NCI-H526 (cell line): Measurements from ENCODE around the gene CASZ1.

ENCODE experiments used
- DNase-seq, 2 experiments: peaks; one replicate each; lab custom pipeline; 2025; lab: John Stamatoyannopoulos, UW

The CASZ1 gene

GRCh38 chr1:10745886-10746455 is 50.5 kb downstream of the CASZ1 start:
- no peak for DNase-seq

DNA sequence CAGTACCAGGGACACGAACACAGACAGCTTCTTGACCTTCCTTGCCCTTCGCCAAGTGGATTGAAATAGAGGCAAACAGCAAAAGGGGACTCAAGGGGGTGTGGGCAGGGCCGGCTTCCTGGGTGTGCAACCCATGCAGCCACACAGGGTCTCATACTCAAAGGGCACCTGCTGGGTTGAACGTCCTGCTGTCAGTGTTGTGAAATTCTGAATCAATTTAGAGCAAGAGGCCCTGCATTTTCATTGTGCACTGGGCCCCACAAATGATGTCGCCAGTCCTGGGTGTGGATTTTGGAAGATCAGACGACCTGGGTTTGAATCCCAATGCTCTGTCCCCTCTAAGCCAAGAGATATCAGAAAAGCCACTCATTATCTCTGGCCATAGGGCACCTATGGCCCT is 51.1 kb downstream of the CASZ1 start:
- no peak for DNase-seq

DNA sequence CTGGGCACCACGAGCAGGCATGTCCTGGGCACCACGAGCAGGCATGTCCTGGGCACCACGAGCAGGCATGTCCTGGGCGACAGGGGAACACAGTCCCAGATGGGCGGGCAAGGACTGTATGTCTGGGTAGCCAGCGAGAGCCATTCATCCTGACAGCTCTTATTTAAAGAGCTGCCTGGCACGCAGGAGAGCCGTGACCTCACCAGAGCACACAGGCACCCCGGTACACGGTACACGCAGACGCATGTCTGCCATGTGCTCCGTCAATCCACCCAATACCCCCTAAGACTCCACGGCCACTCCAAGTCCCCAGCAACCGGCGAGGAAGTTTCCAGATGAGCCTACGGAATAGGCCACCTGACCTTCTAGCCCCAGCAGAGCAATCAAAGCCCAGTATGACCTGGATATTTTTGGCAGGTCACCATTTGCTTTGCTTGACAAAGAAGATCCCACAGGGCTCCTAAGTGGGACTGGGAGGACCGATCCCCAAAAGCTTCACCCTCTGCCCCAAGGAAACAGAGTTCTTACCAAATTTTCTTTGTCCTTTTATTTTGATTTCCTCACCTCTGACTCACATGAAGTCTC is 51.7 kb downstream of the CASZ1 start:
- no peak for DNase-seq

DNA sequence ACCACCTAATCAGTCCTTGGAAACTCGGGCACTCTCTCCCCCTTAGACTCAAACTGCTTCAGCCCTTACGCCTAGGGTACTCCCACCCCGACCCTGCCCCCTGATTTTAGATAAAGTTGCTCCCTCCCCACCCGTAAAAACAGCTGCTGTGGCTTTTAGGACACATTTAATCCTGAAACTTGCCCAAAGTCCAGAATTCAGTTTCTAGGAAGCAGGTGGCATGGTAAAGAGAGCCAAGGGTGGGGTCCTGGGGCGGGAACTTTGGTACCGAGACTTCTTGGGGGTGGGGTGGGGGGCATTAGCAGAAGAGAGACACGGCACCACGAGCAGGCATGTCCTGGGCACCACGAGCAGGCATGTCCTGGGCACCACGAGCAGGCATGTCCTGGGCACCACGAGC is 52.4 kb downstream of the CASZ1 start:
- DNase-seq, result no peak

DNA sequence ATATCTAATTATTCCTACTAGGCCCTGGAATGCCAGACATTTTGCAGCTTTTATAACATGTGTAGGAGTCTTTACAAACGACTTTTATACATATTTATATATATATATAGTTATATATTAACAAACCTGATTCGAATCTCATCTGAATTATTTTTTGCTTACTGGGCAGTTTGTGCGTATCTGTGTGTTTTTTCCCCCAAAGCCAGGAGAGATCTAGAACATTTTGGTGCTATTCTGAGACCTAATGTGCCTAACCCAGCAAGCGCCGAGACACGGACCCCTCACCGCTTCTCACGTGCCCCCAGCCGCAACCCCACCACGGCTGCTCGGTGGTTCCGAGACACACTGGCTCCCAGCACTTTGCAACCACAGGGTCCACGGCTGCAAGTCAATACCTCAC is 54.8 kb downstream of the CASZ1 start:
- DNase-seq, result no peak

- DNase-seq, result no peak
Measured at GRCh38 chr1:10740123-10740522, 56.3 kb downstream of the CASZ1 start.

DNA sequence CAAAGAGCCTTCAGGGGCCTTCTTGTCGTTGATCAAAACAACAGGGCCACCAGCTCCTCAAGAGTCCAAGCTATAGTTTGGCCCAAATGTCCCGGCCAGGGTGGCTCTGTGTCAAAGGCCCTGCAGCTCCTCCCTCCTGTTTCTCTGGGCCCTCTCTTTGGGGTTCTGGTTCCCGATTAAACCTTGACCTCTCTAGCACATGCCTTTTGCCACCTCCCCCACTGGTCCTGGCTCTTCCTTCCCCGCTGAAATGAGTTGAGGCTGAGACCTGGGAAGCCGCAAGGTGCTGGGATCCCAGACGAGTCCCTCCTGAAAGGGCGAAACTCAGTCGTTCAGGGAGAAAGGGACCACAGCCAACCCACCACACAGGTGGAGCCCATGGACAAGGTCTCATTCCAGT is 56.9 kb downstream of the CASZ1 start:
- no peak for DNase-seq

GRCh38 chr1:10738061-10739058 is 58.1 kb downstream of the CASZ1 start:
- DNase-seq, result peak; percentile 44 to 63

DNA sequence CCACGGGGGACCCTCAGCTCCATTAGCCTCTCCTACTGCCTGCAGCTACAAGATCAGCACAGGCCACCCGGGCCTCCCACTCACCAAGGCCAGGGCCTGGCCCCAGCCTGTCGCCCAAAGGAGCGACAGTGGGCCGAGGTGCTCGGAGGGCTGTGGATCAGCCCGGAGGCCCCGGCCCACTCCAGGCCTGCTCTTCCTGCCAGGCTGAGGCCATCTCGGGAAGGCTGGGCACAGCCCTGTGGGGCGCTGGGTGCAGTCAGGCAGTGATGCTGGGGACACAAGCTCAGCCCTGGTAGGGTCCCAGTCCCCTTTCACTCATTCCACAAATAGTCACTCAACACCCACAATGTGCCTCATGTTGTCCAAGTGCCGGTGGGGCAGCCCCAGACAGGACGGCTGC is 58.8 kb downstream of the CASZ1 start:
- DNase-seq, result no peak

- DNase-seq, result no peak
Measured at GRCh38 chr1:10736634-10737586, 59.5 kb downstream of the CASZ1 start.

DNA sequence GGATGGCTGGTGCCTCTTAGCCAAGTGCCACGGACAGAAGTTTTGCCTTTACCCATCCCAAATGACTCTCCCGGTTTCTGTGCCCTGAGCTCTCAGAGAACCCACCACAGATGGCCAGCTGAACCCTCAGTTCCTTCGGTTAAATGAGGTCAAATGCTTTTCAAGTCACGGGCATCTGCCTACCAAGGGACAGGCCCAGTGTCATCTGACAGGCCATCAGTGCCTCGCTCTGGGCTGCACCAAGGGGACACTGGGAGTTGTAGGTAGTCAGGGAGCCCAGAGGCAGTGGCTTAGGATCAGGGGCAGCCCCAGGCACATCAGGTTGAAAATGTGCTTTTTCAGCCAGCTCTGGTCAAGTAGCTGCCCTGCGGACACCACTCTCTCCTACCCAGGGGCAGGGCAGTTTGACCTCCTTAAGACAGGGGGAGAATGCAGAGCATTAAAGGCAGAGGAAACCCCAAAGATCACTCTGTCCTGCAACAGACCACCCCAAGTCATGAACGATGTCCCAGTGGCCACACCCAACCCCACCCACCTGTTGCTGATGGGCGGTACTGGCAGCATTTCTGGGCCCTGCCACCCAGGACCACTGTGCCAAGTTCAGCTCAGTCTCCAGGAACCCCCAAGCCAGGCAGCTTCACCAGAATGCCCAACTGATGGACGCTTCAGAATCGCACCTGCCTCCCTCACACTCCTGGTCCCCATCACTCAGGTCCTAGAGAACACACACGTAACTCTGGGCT is 60.7 kb downstream of the CASZ1 start:
- no peak for DNase-seq

GRCh38 chr1:10734962-10735544 is 61.4 kb downstream of the CASZ1 start:
- peak in 1 of 2 experiments; percentile 60 for DNase-seq

GRCh38 chr1:10734375-10734774 is 62.1 kb downstream of the CASZ1 start:
- DNase-seq, result no peak

DNA sequence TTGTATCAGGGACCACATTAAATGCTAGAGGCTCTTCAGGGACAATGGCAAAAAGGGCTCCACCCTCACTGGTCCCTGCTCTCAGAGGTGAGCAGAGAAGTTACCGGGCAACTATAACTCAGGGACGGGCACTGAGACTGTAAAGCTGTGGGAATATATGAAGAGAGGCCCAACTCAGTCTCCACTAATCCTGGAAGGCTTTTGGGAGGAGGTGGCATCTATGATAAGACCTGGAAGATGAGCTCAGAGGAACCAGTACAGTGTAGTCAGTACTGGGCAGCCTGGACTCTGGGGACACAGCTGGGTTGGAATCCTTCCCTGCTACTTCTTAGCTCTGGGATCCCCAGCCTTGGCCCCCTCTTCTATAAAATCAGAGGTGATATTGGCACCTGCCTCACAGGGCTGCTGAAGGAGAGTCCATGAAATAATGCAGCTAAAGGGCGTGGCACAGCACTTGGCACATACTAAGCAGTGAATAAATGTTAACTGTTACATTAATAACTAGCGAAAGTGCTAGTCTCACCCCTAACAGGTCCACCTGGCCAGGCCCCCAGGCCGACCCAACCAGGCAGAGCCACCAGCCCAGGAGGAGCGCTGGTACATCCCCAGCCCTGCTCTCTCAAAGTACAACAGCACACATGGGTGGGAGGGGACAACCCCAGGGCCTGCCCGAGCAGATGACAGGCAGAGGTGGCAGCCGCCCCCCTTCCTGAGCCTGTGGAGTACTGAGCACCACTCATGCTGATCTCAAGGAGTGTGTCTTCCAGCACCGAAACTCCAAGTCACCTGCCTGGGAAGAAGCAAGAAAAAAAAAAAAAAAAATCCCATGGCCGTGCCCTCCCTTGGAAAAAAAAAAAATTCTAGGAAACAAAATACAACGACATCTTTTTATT is 62.7 kb downstream of the CASZ1 start:
- DNase-seq, result no peak

DNA sequence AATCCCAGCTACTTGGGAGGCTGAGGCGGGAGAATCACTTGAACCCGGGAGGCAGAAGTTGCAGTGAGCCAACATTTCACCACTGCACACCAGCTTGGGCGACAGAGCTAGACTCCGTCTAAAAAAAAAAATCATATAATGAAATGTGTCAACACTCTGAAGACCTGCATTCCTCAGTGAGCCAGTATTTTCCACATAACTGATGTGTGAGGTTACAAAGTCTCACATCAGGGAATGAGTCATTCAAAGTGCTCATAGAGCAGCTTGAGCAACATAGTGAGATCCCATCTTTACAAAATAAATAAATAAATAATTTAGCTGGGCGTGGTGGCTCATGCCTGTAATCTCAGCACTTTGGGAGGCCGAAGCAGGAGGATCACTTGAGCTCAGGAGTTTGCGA is 65.5 kb downstream of the CASZ1 start:
- no peak for DNase-seq

- no peak for DNase-seq
Measured at GRCh38 chr1:10728595-10729410, 67.6 kb downstream of the CASZ1 start.

GRCh38 chr1:10727751-10728232 is 68.7 kb downstream of the CASZ1 start:
- no peak for DNase-seq

DNA sequence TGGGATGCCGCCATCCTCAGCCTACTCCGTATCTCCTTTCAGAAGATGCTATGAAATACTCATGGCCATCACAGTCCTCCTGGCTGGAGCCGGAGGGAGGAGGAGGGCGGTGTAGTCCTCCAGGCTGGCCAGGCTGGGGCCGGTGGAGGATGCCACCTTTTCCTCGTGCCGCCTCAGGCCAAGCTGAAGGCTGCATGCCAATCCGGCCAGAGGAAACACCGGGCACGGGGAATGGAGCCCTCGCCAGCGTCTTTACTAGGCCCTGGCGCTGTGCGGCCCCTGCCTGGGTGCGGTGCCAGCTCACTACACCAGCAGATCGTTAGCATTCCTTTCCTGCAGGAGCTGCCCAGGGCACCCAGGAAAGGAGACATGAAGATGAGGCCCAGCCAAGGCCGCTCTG is 70.1 kb downstream of the CASZ1 start:
- DNase-seq, result no peak
